ENCODE measurements around the gene KSR1. TPM values are rescaled to one million over a fixed set of nuclear protein-coding genes. Genes with fewer than 3 reads are reported as not detected.
"Not testable (repeated sequence)": the region's sequence is repeated elsewhere in the genome, so short reads cannot be mapped to it uniquely, and the experiment has no call there.

KSR1 gene
- total and polyA plus RNA-seq, 11 donors = 6.1 to 31.1 (median 7.5) TPM

DNA sequence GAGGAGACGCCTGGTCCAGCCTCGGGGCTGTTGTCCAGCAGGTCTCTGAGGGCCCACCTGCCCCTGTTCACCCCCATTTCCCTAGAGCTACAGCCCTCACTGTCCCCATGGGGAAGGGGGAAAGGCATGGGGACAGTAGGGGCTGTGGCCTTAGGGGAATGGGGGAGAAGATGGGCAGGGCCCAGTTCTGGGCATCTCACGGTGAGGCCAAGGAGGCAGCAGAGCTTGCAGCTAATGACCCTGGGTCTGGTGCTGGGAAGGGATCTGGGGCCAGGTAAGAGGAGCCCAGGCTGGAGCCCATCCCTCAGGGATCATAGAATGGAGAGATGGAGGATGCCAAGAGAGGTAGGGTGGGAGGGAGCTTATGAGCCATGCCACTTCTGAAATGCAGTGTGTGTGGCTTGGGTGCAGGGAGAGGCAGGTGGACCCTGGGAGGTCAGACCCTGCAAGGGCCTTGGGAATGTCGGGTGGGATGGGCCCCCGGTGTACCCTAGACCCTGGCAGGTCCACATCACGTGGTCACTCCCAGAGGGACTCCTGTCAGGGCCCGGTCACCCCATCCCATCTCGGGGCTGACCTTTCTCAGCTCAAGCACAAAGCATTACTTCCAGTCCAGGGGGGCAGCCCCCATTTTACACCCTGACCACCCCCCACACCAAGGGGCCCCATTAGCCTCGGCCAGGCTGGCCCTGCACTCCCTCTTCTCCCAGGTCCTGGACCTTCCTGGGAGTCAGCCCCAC is 35.9 kb upstream of the KSR1 start:
- Histone ChIP-seq H3K9me3 (no peaks in the 10 kb centered on the region), H3K36me3 (no peaks in the 10 kb centered on the region), H3K27me3 (no peaks in the 10 kb centered on the region), H3K4me1 (no peaks in the 10 kb centered on the region), H3K4me3 (no peak overlapping the region), H3K27ac (no peak overlapping the region)
- intact Hi-C loops (cut with DNase I) = no loop called here
- 84 to 92% (median 87%) methylated on average over 8 to 9 of the region's 9 CpGs for WGBS, 4 donors
- DNase-seq (no peak), ATAC-seq (no peak)
- TF ChIP-seq, protein P1, sequence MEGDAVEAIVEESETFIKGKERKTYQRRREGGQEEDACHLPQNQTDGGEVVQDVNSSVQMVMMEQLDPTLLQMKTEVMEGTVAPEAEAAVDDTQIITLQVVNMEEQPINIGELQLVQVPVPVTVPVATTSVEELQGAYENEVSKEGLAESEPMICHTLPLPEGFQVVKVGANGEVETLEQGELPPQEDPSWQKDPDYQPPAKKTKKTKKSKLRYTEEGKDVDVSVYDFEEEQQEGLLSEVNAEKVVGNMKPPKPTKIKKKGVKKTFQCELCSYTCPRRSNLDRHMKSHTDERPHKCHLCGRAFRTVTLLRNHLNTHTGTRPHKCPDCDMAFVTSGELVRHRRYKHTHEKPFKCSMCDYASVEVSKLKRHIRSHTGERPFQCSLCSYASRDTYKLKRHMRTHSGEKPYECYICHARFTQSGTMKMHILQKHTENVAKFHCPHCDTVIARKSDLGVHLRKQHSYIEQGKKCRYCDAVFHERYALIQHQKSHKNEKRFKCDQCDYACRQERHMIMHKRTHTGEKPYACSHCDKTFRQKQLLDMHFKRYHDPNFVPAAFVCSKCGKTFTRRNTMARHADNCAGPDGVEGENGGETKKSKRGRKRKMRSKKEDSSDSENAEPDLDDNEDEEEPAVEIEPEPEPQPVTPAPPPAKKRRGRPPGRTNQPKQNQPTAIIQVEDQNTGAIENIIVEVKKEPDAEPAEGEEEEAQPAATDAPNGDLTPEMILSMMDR (IDR thresholded peaks at IDR 0.05) = no peak
- no peak for TF ChIP-seq POLR2A (IDR thresholded peaks at IDR 0.05)

DNA sequence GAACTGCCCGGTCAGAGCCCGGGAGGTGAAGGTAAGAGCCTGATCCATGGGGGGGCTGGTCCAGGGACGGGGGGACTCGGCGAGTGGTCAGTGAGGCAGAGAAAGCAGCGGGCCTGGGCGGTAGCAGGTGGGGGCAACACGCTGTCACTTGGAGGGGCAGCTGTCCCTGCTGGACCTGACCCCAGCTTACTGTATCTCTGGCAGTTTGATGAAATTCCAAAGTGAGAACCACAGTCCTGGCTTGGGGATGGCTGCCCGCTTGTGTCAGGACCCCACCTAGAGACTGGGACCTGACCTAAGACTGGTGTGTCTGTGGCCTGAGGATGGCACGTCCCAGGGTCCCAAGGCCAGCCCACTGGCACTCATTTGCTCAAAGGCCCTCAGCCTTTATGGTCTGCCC is 35.1 kb upstream of the KSR1 start:
- Histone ChIP-seq H3K4me1 (no peaks in the 10 kb centered on the region), H3K27ac (no peak overlapping the region), H3K36me3 (no peaks in the 10 kb centered on the region), H3K9me3 (no peaks in the 10 kb centered on the region), H3K4me3 (no peak overlapping the region), H3K27me3 (no peaks in the 10 kb centered on the region)
- intact Hi-C loops (cut with DNase I) = no loop called here
- TF ChIP-seq, protein P1 (IDR thresholded peaks at IDR 0.05) = no peak
- TF ChIP-seq POLR2A (IDR thresholded peaks at IDR 0.05) = no peak
- 95 to 99% (median 97%) methylated on average over 9 to 10 of the region's 10 CpGs for WGBS, 4 donors
- ATAC-seq (no peak), DNase-seq (no peak)

DNA sequence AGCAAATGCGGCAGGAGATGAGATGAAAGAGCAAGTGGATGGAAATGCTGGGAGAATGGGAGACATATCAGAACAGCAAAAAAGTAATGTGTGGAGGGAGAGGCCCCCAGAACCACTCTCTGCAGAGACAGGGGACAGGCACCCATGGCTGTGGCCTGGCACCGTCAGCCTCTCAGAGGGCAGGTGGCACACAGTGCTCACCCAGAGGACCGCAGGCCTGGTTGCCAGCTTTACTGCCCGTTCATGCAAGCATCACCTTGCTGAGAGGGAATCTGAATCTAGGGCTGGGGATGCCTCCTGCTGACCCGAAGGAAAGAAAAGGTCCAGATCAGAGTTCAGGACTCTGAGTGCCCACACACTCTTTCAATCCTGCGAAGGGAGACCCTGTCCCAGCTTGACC is 34.6 kb upstream of the KSR1 start:
- H3K36me3 ChIP-seq; H3K9me3 ChIP-seq; H3K4me3 ChIP-seq; H3K27ac ChIP-seq; DNase-seq; H3K4me1 ChIP-seq; intact Hi-C loops (cut with DNase I); ATAC-seq; H3K27me3 ChIP-seq: not testable (repeated sequence)
- WGBS, 4 donors = 93 to 96% (median 94%) methylated on average over 4 to 6 of the region's 6 CpGs

DNA sequence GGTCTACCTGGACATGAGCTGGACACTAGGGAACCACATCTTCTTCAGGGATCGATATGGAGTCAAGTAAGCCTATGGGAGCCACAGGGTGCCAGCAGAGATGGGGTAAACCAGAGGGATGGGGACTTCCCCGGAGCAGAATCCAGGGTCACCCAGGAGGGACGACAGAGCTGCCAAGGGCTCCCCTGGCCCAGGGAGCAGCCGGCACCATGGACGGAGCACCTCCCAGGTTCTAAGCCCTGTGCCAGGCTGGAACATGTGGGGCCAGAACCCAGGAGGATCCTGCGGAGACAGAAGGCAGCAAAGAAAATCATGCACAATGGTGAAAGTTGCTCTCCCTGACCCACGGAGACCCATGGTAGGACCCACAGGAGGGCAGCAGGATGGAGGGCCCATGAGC is 33.6 kb upstream of the KSR1 start:
- TF ChIP-seq POLR2A (IDR thresholded peaks at IDR 0.05) = no peak
- no peaks in the 10 kb centered on the region for H3K36me3 ChIP-seq
- no peak for ATAC-seq
- DNase-seq = no peak
- H3K27me3 ChIP-seq = no peaks in the 10 kb centered on the region
- intact Hi-C loops (cut with DNase I) = no loop called here
- no peak overlapping the region for H3K27ac ChIP-seq
- no peaks in the 10 kb centered on the region for H3K9me3 ChIP-seq
- H3K4me1 ChIP-seq = no peaks in the 10 kb centered on the region
- H3K4me3 ChIP-seq = no peak overlapping the region
- 73 to 94% (median 94%) methylated on average over 3 to 7 of the region's 7 CpGs for WGBS, 4 donors

DNA sequence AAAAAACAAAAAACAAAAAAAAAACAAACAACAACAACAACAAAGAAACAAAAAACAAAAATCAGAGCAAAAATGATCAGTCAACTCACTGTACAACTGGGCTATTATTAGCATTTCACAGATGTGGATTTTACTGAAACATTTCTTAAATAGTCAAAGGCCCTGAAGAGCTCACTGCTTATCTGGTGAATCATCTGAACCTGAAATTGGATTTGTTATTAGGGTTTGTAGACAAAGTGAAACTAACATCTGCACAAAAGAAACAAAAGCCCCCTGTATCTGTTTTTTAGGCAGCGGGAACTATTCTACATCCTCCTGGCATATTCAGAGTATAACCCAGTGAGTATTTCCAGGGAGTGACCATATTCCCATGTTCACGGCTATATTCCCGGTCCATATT is 32.6 kb upstream of the KSR1 start:
- H3K36me3 ChIP-seq = no peaks in the 10 kb centered on the region
- TF ChIP-seq POLR2A (IDR thresholded peaks at IDR 0.05) = no peak
- TF ChIP-seq, protein P1 (IDR thresholded peaks at IDR 0.05) = no peak
- no peaks in the 10 kb centered on the region for H3K9me3 ChIP-seq
- intact Hi-C loops (cut with DNase I) = no loop called here
- H3K27me3 ChIP-seq = no peaks in the 10 kb centered on the region
- H3K4me1 ChIP-seq = no peaks in the 10 kb centered on the region
- DNase-seq (no peak), ATAC-seq (no peak)
- WGBS, 4 donors = 86 to 95% (median 87%) methylated on average over 3 of the region's 3 CpGs
- H3K27ac ChIP-seq = no peak overlapping the region
- H3K4me3 ChIP-seq = no peak overlapping the region
